Measurements from ENCODE around the gene B4GALT3. TPM values are rescaled to one million over a fixed set of nuclear protein-coding genes. Genes with fewer than 3 reads are reported as not detected.
A peak's percentile ranks its signal among the peaks of the same experiment; 100 is the strongest.

B4GALT3 gene
- total and polyA plus RNA-seq, 2 of the 4 experiments (the other 2 are of a cell fraction), result 19.9 to 36.0 TPM

DNA sequence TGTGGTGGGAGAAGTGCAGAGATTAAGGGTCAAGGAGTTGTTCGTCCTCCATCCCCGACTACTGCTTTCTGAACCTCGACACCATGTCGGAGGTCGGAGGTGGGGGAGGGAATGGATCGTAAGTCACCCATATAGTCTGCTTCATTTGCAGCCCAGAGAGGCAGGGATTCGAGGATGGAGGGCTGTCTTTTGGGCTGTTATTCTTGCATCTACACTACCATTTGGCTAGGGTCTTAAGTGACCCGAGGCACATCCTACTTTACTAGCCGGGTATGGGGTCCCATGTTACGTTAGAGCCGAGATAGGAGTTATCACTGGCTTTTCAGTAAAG, 17.4 kb downstream of the B4GALT3 start:
- TF ChIP-seq, protein P1, sequence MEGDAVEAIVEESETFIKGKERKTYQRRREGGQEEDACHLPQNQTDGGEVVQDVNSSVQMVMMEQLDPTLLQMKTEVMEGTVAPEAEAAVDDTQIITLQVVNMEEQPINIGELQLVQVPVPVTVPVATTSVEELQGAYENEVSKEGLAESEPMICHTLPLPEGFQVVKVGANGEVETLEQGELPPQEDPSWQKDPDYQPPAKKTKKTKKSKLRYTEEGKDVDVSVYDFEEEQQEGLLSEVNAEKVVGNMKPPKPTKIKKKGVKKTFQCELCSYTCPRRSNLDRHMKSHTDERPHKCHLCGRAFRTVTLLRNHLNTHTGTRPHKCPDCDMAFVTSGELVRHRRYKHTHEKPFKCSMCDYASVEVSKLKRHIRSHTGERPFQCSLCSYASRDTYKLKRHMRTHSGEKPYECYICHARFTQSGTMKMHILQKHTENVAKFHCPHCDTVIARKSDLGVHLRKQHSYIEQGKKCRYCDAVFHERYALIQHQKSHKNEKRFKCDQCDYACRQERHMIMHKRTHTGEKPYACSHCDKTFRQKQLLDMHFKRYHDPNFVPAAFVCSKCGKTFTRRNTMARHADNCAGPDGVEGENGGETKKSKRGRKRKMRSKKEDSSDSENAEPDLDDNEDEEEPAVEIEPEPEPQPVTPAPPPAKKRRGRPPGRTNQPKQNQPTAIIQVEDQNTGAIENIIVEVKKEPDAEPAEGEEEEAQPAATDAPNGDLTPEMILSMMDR (conservative IDR thresholded peaks at IDR 0.05; ENCODE audit: low read depth, low read length), result no peak
- TF ChIP-seq RCOR1 (IDR thresholded peaks at IDR 0.05; ENCODE audit: insufficient replicate concordance, low read length) (no peak), CEBPB (IDR thresholded peaks at IDR 0.05; ENCODE audit: low read depth, low read length) (no peak), NFE2L2 (IDR thresholded peaks at IDR 0.05; ENCODE audit: low read depth, low read length) (no peak), USF2 (IDR thresholded peaks at IDR 0.05; ENCODE audit: low read depth, low read length) (no peak), POLR2A (IDR thresholded peaks at IDR 0.05; ENCODE audit: low read depth, low read length) (no peak), MXI1 (IDR thresholded peaks at IDR 0.05; ENCODE audit: borderline replicate concordance, low read depth, low read length) (no peak), RAD21 (IDR thresholded peaks at IDR 0.05; ENCODE audit: low read length) (no peak), MAFK (IDR thresholded peaks at IDR 0.05; ENCODE audit: low read depth, low read length) (no peak), BHLHE40 (IDR thresholded peaks at IDR 0.05; ENCODE audit: low read depth, low read length) (no peak)
- H4K20me1 ChIP-seq (ENCODE audit: insufficient read depth, low read length), result no peaks in the 10 kb centered on the region
- ChIA-PET POLR2A (ENCODE audit: unreplicated experiment) (no interaction called here), CTCF (interaction anchor here (0.7 kb wide), 1 partner anchor 62 kb away, joined by 4 read pairs; no protein-coding TSS in a partner anchor)
- intact Hi-C loops (cut with micrococcal nuclease), result no loop called here
- peak overlapping the region; percentile 95 for H3K23ac ChIP-seq (ENCODE audit: low read depth, low read length)
- in situ Hi-C loops (cut with MboI; ENCODE audit: low sequenced_read_pairs), result no loop called here
- 0 out of 3 replicates have a peak overlapping the region, but pooled peaks have one; percentile 15 for H2BK15ac ChIP-seq (ENCODE audit: low read depth, low read length)
- peak overlapping the region; percentile 58 to 90 for H4K8ac ChIP-seq (ENCODE audit: low read depth in 2 of 2, low read length in 2 of 2)
- H3K79me1 ChIP-seq (ENCODE audit: low read depth in 1 of 2, low read length in 2 of 2), result peaks cover 16 to 40% of the 10 kb centered on the region in 2 experiments
- H3K27me3 ChIP-seq (ENCODE audit: control insufficient read depth, insufficient read depth, low read length), result no peaks in the 10 kb centered on the region
- 0 out of 2 replicates have a peak overlapping the region, but pooled peaks have one; percentile 26 for H2BK120ac ChIP-seq (ENCODE audit: low read depth, low read length)
- H3K27ac ChIP-seq (ENCODE audit: insufficient read depth, low read length), result peak overlapping the region; percentile 68
- H3K4me1 ChIP-seq (ENCODE audit: control insufficient read depth, insufficient read depth, low read length), result peaks cover 7% of the 10 kb centered on the region
- no peak overlapping the region for H2BK20ac ChIP-seq (ENCODE audit: low read depth, low read length)
- dilution Hi-C loops (cut with HindIII; ENCODE audit: low sequenced_read_pairs, unreplicated experiment), result no loop called here
- peak overlapping the region; percentile 36 for H3K56ac ChIP-seq (ENCODE audit: extremely low read depth, insufficient read depth, low read length)
- peak overlapping the region; percentile 3; the same call in 1 of the 2 replicates for H3K18ac ChIP-seq (ENCODE audit: low read depth, low read length)
- DNase-seq, result no peak
- BruUV-seq (replicated peaks), result no TSS peak
- H3K9ac ChIP-seq (ENCODE audit: low read depth, low read length), result peak overlapping the region; percentile 82
- ATAC-seq (ENCODE audit: low read depth), result no peak
- H3K4me3 ChIP-seq (ENCODE audit: insufficient read depth, low read depth, low read length), result peak overlapping the region; percentile 83
- no peaks in the 10 kb centered on the region for H3K9me3 ChIP-seq (ENCODE audit: control insufficient read depth, insufficient read depth, low read length)
- peak overlapping the region; percentile 61 for H4K5ac ChIP-seq (ENCODE audit: low read depth, low read length)
- peaks cover 32% of the 10 kb centered on the region for H3K36me3 ChIP-seq (ENCODE audit: control insufficient read depth, insufficient read depth, low read length)
- peak overlapping the region; percentile 82 for H2AK5ac ChIP-seq (ENCODE audit: low read depth, low read length)
- H4K91ac ChIP-seq (ENCODE audit: insufficient read depth, low read depth, low read length), result peak overlapping the region; percentile 73
- peaks cover 12% of the 10 kb centered on the region for H3K9me1 ChIP-seq (ENCODE audit: insufficient read depth, low read length)
- WGBS, 2 experiments (ENCODE audit: extremely low coverage in 2 of 2, insufficient read length in 1 of 2), result no CpG with 5 or more reads among the region's 11 CpGs
- peak overlapping the region; percentile 58 for H2BK5ac ChIP-seq (ENCODE audit: low read depth, low read length, poor library complexity, severe bottlenecking)
- H2AK9ac ChIP-seq (replicated peaks; ENCODE audit: low read depth, low read length, poor library complexity), result peak overlapping the region; percentile 97
- peak overlapping the region; percentile 97 for H3K4ac ChIP-seq (ENCODE audit: low read depth, low read length)
- H3K4me2 ChIP-seq (ENCODE audit: low read depth, low read length), result peak overlapping the region; percentile 98
- peak overlapping the region; percentile 96 for H2AFZ ChIP-seq (replicated peaks; ENCODE audit: low read length, poor library complexity)
- peak overlapping the region; percentile 98 for H3K14ac ChIP-seq (replicated peaks; ENCODE audit: low read depth, low read length)

Measured in IMR-90 (cell line).